DND-41 (cell line): ENCODE results near the gene ZNF23.
A peak's percentile ranks its signal among the peaks of the same experiment; 100 is the strongest.

Experiments
- EZH2 ChIP-seq: IDR thresholded peaks from 3 replicates; pipeline ENCODE4 v1.6.1; 2012; ENCODE audit warnings: borderline replicate concordance, low read depth, mild to moderate bottlenecking, moderate library complexity, low read length, inconsistent platforms; ENCODE audit not compliant: severe bottlenecking
- TF ChIP-seq, protein P1 (sequence below): IDR thresholded peaks from 2 replicates; pipeline ENCODE4 v1.5.1; 2012; ENCODE audit warnings: borderline replicate concordance, low read length, moderate library complexity, mild to moderate bottlenecking; ENCODE audit not compliant: poor library complexity, severe bottlenecking; ENCODE audit errors: extremely low read depth

DNA sequence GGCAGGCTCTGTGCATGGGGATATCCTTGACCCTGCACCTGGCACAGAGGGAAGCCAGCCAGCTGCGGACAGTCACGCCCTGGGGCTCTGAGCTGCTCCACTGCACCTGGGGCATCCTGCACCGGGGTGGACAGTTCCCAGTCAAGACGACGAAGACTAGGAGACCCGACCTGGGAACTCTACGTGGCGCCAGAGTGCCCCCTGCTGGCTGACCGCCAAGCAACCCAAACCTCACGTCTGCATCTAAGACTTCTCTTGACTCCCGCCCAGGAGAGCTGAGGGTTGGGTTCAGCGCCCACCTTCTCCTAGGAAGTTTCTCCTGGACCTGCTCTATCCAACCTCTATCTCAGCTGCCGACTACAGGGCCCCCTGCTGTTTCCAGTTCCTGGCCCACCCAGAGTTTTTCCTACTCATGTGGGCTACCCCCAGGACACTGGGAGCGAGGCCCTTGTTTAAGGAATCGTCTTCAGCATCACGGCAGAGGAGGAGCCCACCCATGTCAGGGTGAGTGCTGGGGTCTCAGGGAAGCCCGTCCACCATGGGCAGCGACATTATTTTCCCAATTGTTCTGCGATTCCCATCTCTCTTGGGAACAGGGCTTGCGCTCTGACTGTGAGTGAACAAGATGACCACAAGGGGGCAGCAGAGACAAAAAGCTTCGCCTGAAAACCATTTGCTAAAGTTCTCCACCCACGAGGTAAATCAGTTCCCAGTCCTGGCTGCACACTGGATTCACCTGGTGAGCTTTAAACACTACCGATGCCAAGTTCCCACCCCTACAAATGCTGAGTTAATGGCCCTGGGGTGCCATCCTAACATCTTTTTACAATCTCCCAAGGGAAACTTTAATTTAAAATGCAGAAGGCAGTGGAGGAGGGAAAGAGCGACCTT is 49.5 kb downstream of the ZNF23 start:
- TF ChIP-seq, protein P1, sequence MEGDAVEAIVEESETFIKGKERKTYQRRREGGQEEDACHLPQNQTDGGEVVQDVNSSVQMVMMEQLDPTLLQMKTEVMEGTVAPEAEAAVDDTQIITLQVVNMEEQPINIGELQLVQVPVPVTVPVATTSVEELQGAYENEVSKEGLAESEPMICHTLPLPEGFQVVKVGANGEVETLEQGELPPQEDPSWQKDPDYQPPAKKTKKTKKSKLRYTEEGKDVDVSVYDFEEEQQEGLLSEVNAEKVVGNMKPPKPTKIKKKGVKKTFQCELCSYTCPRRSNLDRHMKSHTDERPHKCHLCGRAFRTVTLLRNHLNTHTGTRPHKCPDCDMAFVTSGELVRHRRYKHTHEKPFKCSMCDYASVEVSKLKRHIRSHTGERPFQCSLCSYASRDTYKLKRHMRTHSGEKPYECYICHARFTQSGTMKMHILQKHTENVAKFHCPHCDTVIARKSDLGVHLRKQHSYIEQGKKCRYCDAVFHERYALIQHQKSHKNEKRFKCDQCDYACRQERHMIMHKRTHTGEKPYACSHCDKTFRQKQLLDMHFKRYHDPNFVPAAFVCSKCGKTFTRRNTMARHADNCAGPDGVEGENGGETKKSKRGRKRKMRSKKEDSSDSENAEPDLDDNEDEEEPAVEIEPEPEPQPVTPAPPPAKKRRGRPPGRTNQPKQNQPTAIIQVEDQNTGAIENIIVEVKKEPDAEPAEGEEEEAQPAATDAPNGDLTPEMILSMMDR: peak; percentile 86
- TF ChIP-seq EZH2: no peak
